ENCODE results near the gene MYRF.

DNA sequence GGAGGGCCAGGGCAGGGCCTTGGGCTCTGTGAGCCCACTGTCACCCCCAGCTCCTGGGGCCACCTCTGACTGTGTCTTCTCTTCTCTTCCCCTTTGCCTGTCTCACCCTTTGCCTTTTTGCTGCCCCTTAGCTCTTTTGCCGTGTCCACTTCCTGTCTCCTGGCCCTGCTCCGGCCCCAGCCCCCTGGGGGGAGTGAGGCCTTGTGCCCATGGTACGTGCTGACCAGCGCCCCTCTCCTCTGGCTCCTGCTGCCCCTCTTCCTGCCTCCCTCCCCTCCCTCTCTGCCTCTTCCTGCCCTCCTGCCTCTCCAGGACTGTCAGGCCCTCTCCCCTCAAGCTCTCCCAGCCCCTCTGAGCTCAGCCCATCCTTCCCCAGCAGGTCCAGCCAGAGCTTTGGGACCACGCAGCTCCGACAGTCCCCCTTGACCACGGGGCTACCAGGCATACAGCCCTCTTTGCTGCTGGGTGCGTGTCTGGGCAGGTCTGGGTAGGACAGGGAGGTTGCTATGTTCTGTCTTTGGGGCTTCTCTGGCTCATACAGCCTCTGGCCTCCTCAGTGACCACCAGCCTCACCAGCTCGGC lies 28.2 kb downstream of the MYRF start:
- TF ChIP-seq, protein P1, sequence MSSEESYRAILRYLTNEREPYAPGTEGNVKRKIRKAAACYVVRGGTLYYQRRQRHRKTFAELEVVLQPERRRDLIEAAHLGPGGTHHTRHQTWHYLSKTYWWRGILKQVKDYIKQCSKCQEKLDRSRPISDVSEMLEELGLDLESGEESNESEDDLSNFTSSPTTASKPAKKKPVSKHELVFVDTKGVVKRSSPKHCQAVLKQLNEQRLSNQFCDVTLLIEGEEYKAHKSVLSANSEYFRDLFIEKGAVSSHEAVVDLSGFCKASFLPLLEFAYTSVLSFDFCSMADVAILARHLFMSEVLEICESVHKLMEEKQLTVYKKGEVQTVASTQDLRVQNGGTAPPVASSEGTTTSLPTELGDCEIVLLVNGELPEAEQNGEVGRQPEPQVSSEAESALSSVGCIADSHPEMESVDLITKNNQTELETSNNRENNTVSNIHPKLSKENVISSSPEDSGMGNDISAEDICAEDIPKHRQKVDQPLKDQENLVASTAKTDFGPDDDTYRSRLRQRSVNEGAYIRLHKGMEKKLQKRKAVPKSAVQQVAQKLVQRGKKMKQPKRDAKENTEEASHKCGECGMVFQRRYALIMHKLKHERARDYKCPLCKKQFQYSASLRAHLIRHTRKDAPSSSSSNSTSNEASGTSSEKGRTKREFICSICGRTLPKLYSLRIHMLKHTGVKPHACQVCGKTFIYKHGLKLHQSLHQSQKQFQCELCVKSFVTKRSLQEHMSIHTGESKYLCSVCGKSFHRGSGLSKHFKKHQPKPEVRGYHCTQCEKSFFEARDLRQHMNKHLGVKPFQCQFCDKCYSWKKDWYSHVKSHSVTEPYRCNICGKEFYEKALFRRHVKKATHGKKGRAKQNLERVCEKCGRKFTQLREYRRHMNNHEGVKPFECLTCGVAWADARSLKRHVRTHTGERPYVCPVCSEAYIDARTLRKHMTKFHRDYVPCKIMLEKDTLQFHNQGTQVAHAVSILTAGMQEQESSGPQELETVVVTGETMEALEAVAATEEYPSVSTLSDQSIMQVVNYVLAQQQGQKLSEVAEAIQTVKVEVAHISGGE (tag by site-specific recombination; conservative IDR thresholded peaks at IDR 0.05; ENCODE audit: low read depth), result no peak
- no peak for TF ChIP-seq ZBTB7A (tag by site-specific recombination; IDR thresholded peaks at IDR 0.05; ENCODE audit: low read depth)
